GM18520 (cell line): Measurements from ENCODE around the gene VEGFC.

Source experiments
- ATAC-seq: cut with Tn5 transposase; IDR thresholded peaks from one replicate; pipeline ENCODE4 v1.9.1; 2021; ENCODE audit not compliant: unreplicated experiment

The VEGFC gene

DNA sequence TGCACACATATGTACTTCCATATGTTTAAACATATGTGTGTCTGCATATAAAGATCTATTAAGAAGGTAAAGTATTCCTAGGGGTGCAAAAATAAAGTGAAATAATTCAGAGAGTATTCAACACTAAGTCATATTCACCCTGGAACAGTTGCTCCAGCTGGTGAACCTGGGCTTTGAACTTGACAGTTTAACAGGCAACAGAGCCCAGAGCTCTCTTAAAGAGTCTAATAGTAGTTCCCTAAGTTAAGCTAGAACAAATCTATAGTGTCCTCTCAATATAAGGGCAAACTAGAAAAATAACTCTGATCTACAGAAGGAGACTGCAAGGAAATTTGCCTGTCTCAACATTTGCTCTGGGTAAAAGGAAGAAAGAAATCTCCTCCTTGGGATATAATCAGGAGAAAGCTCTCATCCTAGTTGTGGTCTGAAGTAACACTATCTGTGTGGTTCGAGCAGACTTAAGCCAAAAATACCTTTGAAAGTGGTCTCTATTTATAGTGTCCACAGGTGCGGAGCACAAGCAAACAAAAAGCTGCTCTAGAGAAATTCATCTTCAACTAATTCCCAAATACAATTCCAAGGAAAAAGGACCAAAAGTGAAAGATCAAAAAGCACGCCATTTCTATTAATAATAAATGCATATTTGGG is 29.9 kb downstream of the VEGFC start:
- no peak for ATAC-seq

DNA sequence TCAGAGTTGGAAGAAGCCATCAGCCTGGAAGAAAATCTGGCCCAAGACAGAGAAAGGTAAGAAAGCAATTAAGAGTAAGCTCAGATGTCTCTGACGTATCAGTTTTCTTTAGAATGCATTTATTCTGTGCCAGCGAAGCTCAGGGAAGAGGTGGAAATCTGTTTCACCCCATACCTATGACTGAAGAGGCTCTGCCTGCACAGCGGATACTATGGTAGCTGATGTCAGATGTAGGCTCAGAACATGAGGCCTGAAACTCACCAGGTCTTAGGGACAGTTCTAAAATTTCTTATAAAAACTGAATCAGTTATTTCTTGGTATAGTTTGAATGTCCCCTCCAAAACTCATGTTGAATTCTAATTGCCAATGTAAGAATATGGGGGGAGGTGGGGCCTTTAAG is 30.9 kb downstream of the VEGFC start:
- ATAC-seq, result no peak

DNA sequence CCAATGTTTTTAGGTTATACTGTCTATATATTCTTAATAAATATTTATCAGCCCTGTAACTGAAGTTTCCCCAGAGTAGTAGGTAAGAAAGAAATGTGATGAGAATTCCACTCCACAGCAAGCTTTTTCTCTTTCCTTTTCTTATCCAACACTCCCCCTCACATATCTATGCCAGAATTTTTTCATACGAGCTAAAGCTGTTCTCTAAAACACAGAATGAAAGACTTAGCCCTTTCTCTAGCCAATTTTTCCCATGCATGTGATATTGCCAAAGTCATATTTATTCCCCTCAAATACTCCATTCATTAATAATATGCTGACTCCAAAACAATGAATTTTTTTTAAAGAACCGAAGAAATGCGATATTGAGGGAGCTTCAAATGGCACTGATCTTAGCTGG is 32.3 kb downstream of the VEGFC start:
- ATAC-seq, result no peak

DNA sequence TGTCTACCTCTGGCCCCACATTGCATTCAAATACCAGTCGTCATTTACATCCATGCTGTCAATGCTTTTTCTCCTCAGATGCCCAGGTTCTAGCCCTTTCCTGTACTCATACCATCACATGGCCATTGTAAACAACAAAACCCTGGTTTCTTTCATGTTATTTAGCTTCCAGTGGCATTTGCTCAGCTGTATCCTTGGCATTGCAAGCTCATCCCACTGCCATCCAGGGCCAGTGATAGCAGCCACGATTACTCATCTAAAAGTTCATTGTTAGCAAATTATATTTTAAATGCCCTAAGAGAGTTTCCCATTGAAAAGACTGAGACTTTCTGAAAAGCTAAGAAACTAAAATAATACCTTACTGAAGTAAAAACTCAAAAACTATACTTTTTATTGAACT is 34.0 kb downstream of the VEGFC start:
- no peak for ATAC-seq

DNA sequence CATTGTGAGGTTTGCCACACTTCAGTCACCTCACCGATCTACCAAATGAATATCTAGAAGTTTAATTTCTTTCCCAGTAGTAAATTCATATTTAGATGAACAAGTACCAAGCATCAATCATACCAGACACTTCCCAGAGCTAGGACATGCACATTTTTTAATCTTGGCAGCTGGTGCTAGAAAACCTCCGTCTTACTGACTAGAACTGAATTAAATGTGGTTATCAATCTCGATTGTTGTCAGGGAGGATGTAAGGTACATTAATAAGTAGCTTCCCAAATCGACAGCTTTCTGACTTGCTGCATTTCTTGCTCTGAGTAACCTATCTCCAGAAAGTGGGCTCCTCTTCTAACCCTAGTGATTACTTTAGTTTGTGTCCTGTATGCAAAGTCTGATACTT is 34.4 kb downstream of the VEGFC start:
- ATAC-seq, result no peak

DNA sequence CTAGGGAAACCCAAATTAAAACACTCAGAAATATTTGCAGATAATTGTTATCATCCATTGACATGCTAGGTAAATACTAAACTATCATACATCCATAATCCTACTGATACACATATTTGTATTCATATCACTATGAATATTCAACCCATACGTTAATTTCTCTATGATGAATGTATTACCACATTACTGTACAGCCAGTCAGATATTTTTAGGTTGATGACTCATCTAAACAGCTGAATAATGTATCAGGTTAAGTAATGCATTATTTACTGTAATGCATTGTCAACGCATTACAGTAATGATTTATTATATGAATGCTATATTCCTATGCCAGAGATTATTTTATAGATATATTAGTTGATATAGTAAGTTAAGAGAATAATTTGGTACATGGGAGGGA is 37.1 kb downstream of the VEGFC start:
- no peak for ATAC-seq

DNA sequence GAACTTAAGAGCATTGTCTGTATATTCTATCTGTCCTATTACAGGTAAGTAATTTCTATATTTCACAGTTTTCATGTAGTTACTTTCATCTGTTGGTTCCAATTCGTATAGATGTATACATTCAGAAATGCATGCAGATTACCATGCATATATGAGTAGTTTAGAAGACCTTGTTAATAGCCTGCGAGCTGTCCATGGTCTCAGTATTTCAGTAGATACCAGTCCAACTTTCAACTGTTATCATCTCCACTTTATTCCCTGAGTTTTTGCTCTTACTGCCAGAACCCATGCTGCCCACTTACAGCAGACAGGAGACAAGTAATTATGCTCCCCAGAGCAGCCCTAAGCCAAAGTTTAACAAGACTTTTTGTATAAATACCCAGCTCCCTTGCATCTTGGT is 37.7 kb downstream of the VEGFC start:
- ATAC-seq, result no peak

DNA sequence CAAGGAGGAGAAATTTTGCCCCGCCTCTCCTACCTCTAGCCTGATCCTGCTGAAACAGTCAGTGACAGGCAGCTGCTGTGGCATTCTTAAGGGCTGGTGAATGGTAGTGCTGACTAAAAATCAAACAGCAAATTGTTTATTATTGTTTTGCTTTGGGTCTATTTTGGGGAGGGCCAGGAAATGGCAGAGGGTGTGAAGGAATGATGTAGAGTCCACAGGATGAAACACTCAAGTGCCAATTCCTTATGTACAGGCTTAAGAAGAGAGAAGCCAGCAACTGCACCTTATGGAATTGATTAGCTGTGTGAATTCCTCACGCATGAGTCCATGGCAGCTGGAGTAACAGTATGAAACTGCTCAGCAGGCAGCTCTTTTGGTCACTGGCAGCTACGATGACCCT is 39.7 kb downstream of the VEGFC start:
- no peak for ATAC-seq

DNA sequence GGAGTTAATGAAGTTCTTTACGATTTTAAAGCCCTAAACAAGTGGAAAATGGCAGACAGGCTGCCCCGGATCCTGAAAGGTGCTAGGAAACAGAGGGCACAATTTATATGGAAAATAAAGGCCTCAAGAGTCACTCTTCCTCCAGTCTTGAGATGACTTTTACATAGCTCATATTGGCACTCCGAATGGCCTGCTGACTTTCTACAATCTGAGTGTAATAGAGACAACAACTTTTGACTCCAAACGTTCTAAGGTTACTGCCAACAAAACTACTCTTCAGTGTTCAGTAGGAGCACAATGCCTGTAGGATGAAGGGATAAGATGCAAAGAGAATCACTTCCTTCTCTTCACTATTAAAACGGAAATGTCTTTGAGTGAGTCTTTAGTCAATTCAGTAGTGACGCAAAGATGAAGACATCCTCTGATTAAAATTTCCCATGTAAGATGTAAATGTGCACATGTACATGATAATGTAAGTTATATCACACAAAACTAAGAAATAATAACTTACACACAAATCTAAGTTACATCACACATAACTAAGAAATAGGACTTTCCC is 40.5 kb downstream of the VEGFC start:
- ATAC-seq, result no peak

DNA sequence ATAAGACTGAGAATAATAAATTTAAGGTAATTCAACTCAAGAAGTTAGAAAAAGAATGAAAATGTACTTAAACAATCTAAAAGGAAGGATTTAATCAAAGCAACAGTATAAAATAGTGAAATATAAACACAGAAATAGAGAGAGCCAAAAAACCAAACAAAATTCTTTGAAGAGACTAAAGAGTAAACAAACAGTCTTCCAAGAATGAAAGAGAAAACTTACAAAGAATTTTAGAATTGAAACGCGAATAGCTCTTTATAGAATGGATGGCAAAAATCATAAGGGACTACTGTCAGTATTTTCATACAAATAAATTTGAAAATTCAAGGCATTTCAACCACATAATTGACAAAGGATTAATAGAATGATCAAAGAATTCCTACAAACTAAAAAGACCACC is 41.7 kb downstream of the VEGFC start:
- ATAC-seq, result no peak

DNA sequence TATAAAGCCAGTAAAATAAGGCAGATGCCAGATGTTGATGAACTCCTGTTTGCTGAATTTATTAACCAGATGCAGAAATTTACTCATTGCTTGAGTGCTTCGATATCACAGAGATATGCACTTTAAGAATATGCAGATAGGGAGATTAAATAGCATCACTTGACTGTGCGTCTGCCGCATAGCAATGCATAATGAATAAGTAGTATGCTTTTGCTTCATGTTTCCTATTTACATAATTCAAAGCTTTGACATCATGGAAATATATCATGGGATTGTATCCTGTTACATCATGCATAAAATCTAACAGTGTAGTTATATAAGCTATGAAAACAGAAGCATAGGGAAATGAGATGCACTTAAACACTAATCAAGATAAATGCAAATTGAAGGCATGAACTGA is 45.9 kb downstream of the VEGFC start:
- no peak for ATAC-seq

DNA sequence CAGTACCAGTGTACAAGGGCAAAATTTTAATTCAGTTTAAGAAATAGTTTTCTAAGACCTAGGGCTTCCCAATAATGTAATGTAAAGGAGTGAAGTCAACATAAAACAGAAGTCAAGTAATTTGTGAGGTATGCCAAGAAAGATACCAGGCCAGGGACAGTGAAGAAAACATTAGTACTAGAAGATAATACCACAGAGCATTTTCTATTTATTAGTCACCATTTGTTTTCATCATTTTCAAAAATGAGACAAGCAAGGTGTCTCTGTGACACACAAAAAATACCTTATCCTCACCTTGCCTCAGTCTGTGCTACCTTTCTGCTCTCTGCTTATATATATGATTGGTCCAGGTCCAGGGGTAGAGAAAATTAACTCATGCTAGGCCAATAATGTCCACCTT is 46.8 kb downstream of the VEGFC start:
- ATAC-seq, result no peak

DNA sequence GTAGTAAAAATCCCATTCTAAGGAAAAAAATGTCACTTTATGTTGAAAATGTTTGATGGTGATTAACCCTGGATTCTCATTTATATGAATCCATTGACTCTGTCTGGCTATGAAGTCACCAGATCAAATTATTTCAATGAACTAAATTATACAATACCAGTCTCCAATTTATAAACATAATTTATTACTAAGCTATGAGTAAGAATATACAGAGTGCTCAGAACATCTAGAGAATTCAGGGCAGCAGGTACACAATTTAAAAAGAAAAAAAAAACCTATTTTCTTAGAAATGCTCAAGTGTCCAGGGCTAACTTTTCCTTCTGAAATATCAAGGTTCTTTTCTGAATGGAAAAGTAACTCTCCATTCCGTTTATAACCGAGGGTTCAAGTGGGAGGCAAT is 48.6 kb downstream of the VEGFC start:
- no peak for ATAC-seq

DNA sequence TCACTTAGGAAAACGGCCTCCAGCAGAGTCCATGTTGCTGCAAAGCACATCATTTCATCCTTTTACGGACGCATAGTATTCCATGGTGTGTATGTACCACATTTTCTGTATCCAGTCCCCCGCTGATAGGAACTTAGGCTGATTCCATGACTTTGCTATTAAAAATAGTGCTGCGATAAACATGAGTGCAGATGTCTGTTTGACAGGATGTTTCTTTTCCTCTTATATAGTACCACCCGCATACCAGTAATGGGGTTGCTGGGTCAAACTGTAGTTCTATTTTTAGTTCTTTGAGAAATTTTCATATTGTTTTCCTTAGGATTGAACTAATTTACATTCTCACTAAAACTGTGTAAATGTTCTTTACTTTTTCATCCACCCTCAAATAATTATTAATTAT is 50.5 kb downstream of the VEGFC start:
- no peak for ATAC-seq

DNA sequence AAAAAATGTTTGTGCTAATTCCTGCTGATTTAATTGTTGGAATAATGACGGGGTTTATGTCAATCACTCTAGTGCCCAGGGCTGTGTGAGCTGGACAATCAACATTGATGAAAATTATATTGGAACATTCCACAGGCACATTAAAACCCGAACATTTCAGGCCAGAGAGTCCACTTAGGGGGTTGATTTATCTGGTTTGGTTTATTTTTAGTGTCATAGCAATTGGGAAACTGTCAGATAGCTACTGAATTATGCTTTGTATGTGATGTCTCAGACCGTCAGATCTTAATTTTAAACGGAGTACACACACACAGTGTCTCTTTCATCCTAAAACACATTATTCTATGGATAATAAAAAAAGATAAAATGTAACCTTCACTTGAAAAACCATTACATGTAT is 51.5 kb downstream of the VEGFC start:
- ATAC-seq, result no peak

DNA sequence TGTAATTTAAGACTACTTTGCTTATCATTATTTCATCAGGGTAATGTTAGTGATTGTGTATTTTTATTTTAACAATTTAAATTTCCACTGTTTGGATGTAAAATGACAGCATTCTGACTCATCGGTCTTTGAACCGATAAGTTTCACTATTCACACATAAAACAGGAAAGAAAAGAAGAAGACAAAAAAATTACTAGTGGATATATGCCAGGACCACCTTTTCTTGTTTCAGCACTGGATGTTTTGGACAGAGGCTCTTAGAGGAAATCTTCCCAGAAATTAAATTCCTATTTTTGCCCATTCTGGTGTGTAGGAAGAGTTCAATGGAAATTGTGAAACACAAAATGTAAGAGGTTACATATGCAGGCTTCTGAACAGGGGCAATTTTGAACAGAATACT is 57.4 kb downstream of the VEGFC start:
- no peak for ATAC-seq

DNA sequence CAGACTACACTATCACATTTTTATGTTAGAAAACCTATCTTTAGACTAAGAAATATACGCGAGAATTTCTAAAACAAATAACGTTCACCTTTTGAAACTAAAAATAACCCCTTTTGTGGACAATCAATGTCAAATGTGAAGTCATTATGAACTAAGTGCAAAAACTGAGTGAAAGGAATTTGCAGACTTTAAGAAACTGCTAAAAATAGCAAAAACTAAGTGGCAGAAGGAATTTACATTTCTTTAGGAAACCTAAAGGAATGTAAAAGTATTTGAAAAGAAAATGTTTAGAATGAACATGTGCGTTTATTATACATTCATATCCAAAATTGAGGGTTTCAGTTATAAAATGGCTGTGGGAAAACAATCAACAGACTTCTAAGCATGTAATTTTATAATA is 58.3 kb downstream of the VEGFC start:
- ATAC-seq, result no peak

DNA sequence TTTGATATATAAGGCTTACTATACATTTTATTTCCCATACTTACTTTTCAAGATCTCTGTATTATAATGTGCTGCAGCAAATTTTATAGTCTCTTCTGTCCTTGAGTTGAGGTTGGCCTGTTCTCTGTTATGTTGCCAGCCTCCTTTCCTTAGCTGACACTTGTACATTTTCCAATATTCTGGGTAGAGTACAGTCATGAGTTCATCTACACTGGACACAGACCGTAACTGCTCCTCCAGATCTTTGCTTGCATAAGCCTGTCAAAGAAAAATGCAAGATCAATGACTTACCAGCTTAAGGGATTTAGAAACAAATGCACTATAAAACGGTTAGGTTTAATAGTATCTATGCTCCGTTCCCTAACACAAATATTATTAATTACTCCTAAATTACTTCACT is 63.2 kb downstream of the VEGFC start:
- ATAC-seq, result no peak

DNA sequence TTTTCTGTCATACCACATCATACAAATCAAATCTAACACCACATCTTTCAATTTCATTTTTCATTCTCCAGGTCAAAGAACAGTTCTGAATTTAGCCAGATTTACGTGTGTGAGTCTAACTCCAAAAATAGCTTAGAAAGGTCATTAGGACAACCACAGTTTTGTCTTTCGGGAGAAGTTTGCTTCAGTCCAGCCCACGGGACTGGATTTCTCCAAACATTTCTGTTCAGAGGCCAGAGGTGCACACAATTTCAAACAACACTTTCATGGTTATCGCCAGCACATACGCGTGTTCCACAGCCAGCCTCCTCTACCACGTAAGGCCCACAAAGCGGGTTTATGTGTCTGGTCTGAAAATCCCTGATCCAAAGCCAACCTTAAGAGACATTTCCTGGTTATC is 65.9 kb downstream of the VEGFC start:
- peak; percentile 67 for ATAC-seq

DNA sequence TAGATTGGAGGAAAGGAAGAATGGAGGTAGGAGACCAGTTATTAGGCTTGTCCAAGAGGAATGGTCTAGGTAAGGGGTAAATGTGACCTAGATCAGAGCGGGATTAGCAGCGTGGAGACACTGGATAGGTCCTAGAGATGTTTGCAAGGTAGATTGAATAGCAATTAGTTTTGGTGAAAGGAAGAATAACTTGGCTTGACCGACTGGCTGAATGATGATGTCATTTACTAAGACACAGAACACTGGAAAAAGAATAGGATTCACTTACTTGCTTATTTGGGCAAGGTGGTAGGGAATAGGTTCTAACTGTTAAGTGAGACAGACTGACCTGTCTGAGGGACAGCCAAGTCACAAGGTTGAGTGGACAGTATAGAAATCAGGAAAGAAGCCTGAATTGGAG is 71.3 kb downstream of the VEGFC start:
- no peak for ATAC-seq

DNA sequence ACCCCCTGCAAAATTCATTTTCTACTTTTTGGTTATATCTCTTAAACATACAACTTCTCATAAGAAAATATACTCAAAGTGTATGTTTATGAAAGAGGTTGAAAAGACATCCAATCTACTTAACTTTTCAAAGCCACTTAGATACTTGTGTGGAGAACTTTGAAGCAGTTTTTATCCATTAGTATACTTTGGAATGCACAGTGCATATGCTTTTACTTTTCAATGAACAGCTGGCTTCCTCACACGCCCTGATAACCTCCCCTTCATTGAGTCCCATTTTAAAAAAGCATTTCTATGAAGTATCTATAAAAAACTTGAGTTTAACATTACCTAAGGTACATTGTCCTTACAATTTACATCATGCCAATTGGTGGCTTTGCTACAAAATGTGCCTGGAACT is 73.8 kb downstream of the VEGFC start:
- no peak for ATAC-seq

DNA sequence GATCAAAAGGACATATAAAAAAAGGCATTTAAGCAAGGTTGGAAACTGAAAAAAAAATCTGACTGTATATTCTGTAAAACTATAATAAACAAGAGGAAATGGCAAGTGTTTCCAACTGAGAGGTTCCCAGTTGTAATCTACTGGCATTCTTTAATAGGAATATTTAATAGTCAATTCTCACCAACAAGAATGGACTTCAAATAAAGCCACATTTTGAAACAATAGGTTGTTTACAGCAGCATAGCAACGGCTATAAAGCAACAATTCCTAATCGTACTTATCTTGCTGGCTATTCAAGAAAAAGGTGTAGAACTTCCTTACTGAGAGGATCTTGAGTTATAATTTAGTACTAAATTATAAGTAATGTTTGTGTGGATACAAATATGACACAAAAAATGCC is 75.5 kb downstream of the VEGFC start:
- ATAC-seq, result no peak

DNA sequence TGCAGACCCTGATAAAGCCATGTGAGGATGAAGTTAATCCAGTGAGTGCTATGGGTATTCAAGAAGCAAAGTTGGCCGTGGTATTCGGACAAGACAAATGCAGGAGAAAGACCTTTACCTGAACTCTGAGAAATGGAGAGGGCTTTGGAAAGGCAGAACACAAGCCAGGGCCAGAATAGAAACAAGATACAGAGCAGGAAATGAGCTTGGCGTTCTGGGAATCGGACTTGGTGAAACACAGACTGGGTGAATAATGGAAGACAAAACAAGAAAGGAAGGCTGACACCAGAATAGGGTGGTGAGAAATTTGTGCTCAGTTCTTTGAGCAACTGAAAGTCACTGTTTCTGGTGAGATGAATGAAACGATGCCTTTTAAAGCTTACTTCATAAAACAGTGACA is 83.3 kb downstream of the VEGFC start:
- ATAC-seq, result no peak
